ENCODE data around the gene NXF1. TPM values are rescaled to one million over a fixed set of nuclear protein-coding genes. Genes with fewer than 3 reads are reported as not detected.

The NXF1 gene
- total and polyA plus RNA-seq, 2 of the 13 experiments (the other 11 are each of a cell fraction or from before 2014, with no cell fraction given), result 30.4 to 30.9 TPM

DNA sequence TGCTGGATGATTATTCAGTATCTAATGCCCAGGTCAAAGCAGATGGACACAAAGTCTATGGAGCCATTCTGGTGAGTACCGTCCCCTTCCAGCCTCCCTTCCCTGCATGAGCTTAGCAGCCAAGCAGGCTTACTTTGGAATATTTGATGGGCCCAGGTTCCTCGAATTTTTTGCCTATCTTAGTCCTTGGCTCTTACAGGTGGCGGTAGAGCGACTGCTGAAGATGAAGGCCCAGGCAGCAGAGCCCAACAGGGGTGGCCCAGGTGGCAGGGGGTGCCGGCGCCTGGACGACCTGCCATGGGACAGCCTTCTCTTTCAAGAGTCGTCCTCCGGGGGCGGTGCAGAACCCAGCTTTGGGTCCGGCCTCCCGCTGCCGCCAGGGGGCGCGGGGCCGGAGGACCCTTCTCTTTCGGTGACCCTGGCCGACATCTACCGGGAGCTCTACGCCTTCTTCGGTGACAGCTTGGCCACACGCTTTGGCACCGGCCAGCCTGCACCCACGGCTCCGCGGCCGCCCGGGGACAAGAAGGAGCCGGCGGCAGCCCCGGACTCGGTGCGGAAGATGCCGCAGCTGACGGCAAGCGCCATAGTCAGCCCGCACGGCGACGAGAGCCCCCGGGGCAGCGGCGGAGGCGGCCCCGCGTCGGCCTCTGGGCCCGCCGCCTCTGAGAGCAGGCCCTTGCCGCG is 18.8 kb downstream of the NXF1 start (continued):
- TF ChIP-seq, protein P1, sequence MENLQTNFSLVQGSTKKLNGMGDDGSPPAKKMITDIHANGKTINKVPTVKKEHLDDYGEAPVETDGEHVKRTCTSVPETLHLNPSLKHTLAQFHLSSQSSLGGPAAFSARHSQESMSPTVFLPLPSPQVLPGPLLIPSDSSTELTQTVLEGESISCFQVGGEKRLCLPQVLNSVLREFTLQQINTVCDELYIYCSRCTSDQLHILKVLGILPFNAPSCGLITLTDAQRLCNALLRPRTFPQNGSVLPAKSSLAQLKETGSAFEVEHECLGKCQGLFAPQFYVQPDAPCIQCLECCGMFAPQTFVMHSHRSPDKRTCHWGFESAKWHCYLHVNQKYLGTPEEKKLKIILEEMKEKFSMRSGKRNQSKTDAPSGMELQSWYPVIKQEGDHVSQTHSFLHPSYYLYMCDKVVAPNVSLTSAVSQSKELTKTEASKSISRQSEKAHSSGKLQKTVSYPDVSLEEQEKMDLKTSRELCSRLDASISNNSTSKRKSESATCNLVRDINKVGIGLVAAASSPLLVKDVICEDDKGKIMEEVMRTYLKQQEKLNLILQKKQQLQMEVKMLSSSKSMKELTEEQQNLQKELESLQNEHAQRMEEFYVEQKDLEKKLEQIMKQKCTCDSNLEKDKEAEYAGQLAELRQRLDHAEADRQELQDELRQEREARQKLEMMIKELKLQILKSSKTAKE (CRISPR knock-in tag; IDR thresholded peaks at IDR 0.05; ENCODE audit: borderline replicate concordance), result no peak
- TF ChIP-seq RBAK (CRISPR knock-in tag; IDR thresholded peaks at IDR 0.05), result no peak
- TF ChIP-seq, protein P2, sequence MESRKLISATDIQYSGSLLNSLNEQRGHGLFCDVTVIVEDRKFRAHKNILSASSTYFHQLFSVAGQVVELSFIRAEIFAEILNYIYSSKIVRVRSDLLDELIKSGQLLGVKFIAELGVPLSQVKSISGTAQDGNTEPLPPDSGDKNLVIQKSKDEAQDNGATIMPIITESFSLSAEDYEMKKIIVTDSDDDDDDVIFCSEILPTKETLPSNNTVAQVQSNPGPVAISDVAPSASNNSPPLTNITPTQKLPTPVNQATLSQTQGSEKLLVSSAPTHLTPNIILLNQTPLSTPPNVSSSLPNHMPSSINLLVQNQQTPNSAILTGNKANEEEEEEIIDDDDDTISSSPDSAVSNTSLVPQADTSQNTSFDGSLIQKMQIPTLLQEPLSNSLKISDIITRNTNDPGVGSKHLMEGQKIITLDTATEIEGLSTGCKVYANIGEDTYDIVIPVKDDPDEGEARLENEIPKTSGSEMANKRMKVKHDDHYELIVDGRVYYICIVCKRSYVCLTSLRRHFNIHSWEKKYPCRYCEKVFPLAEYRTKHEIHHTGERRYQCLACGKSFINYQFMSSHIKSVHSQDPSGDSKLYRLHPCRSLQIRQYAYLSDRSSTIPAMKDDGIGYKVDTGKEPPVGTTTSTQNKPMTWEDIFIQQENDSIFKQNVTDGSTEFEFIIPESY (CRISPR knock-in tag; IDR thresholded peaks at IDR 0.05), result peak; percentile 79
- peak; percentile 34; the same call in 1 of the 2 replicates for TF ChIP-seq PATZ1 (CRISPR knock-in tag; IDR thresholded peaks at IDR 0.05)
- no peak for TF ChIP-seq JUN (CRISPR knock-in tag; IDR thresholded peaks at IDR 0.05)
- no peak for TF ChIP-seq GABPA (IDR thresholded peaks at IDR 0.05; ENCODE audit: low read depth, low read length)
- peak; percentile 40; the same call in 1 of the 2 replicates for TF ChIP-seq GABPA (CRISPR knock-in tag; IDR thresholded peaks at IDR 0.05; ENCODE audit: low read depth)
- TF ChIP-seq, protein P3, sequence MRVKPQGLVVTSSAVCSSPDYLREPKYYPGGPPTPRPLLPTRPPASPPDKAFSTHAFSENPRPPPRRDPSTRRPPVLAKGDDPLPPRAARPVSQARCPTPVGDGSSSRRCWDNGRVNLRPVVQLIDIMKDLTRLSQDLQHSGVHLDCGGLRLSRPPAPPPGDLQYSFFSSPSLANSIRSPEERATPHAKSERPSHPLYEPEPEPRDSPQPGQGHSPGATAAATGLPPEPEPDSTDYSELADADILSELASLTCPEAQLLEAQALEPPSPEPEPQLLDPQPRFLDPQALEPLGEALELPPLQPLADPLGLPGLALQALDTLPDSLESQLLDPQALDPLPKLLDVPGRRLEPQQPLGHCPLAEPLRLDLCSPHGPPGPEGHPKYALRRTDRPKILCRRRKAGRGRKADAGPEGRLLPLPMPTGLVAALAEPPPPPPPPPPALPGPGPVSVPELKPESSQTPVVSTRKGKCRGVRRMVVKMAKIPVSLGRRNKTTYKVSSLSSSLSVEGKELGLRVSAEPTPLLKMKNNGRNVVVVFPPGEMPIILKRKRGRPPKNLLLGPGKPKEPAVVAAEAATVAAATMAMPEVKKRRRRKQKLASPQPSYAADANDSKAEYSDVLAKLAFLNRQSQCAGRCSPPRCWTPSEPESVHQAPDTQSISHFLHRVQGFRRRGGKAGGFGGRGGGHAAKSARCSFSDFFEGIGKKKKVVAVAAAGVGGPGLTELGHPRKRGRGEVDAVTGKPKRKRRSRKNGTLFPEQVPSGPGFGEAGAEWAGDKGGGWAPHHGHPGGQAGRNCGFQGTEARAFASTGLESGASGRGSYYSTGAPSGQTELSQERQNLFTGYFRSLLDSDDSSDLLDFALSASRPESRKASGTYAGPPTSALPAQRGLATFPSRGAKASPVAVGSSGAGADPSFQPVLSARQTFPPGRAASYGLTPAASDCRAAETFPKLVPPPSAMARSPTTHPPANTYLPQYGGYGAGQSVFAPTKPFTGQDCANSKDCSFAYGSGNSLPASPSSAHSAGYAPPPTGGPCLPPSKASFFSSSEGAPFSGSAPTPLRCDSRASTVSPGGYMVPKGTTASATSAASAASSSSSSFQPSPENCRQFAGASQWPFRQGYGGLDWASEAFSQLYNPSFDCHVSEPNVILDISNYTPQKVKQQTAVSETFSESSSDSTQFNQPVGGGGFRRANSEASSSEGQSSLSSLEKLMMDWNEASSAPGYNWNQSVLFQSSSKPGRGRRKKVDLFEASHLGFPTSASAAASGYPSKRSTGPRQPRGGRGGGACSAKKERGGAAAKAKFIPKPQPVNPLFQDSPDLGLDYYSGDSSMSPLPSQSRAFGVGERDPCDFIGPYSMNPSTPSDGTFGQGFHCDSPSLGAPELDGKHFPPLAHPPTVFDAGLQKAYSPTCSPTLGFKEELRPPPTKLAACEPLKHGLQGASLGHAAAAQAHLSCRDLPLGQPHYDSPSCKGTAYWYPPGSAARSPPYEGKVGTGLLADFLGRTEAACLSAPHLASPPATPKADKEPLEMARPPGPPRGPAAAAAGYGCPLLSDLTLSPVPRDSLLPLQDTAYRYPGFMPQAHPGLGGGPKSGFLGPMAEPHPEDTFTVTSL (CRISPR knock-in tag; IDR thresholded peaks at IDR 0.05; ENCODE audit: borderline replicate concordance), result no peak
- no peak for TF ChIP-seq ZBTB34 (CRISPR knock-in tag; IDR thresholded peaks at IDR 0.05)
- no peak for TF ChIP-seq ZSCAN21 (CRISPR knock-in tag; IDR thresholded peaks at IDR 0.05; ENCODE audit: borderline replicate concordance)
- TF ChIP-seq, protein P4, sequence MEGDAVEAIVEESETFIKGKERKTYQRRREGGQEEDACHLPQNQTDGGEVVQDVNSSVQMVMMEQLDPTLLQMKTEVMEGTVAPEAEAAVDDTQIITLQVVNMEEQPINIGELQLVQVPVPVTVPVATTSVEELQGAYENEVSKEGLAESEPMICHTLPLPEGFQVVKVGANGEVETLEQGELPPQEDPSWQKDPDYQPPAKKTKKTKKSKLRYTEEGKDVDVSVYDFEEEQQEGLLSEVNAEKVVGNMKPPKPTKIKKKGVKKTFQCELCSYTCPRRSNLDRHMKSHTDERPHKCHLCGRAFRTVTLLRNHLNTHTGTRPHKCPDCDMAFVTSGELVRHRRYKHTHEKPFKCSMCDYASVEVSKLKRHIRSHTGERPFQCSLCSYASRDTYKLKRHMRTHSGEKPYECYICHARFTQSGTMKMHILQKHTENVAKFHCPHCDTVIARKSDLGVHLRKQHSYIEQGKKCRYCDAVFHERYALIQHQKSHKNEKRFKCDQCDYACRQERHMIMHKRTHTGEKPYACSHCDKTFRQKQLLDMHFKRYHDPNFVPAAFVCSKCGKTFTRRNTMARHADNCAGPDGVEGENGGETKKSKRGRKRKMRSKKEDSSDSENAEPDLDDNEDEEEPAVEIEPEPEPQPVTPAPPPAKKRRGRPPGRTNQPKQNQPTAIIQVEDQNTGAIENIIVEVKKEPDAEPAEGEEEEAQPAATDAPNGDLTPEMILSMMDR (CRISPR knock-in tag; IDR thresholded peaks at IDR 0.05), result peak; percentile 95
- TF ChIP-seq DNMT1 (CRISPR knock-in tag; IDR thresholded peaks at IDR 0.05), result no peak
- no peak for TF ChIP-seq ZNF570 (CRISPR knock-in tag; IDR thresholded peaks at IDR 0.05; ENCODE audit: borderline replicate concordance)
